Neural cell (in vitro differentiated cells): Measurements from ENCODE around the gene MORF4L2. TPM values are rescaled to one million over a fixed set of nuclear protein-coding genes. Genes with fewer than 3 reads are reported as not detected.

Experiments
- H2AFZ ChIP-seq: fragments of 200-600, 300-800 bp; sonication (generic), shearing (Covaris generic); 2 replicates; pipeline ENCODE4 v1.6.0; 2014; ENCODE audit warnings: low read depth, mild to moderate bottlenecking, antibody characterized with exemption, low read length, moderate library complexity
- H3F3A ChIP-seq: fragments of 200-600 bp; shearing (Covaris generic); 2 replicates; pipeline ENCODE4 v1.6.1; 2016; ENCODE audit warnings: mild to moderate bottlenecking, moderate library complexity, mixed read lengths, antibody characterized with exemption, low read length; ENCODE audit not compliant: insufficient read depth, poor library complexity, severe bottlenecking
- H3K27ac ChIP-seq: fragments of 200-600, 300-800 bp; sonication (generic), shearing (Covaris generic); 2 replicates; pipeline ENCODE4 v1.5.1; 2014; ENCODE audit warnings: mild to moderate bottlenecking, low read length, moderate library complexity
- H3K27me3 ChIP-seq: fragments of 300-800, 200-600 bp; sonication (generic), shearing (Covaris generic); 2 replicates; pipeline ENCODE4 v1.6.0; 2014; ENCODE audit warnings: mild to moderate bottlenecking, low read depth, low read length, moderate library complexity; ENCODE audit not compliant: insufficient read depth
- H3K36me3 ChIP-seq: fragments of 300-800, 200-600 bp; sonication (generic), shearing (Covaris generic); 2 replicates; pipeline ENCODE4 v1.5.1; 2014; ENCODE audit warnings: mild to moderate bottlenecking, antibody characterized with exemption, low read length, moderate library complexity; ENCODE audit not compliant: insufficient read depth
- H3K4me2 ChIP-seq: fragments of 300-800, 200-600 bp; sonication (generic), shearing (Covaris generic); 2 replicates; pipeline ENCODE4 v1.6.0; 2014; ENCODE audit warnings: mild to moderate bottlenecking, low read length
- H3K4me3 ChIP-seq: fragments of 300-800, 200-600 bp; sonication (generic), shearing (Covaris generic); 2 replicates; pipeline ENCODE4 v1.5.1; 2014; ENCODE audit warnings: mild to moderate bottlenecking, low read length, moderate library complexity
- H3K79me2 ChIP-seq: fragments of 200-600 bp; shearing (Covaris generic); replicated peaks from 2 replicates; pipeline ENCODE4 v1.6.0; 2014; ENCODE audit warnings: mild to moderate bottlenecking, low read length, moderate library complexity; ENCODE audit not compliant: insufficient read depth
- H3K9ac ChIP-seq: fragments of 300-800, 200-600 bp; sonication (generic), shearing (Covaris generic); 2 replicates; pipeline ENCODE4 v1.6.1; 2016; ENCODE audit warnings: mild to moderate bottlenecking, low read length, mixed read lengths
- H3K9me2 ChIP-seq: fragments of 200-600 bp; shearing (Covaris generic); 2 replicates; pipeline ENCODE4 v1.6.1; 2016; ENCODE audit warnings: mild to moderate bottlenecking, low read length, mixed read lengths; ENCODE audit not compliant: insufficient read depth
- H3K9me3 ChIP-seq: fragments of 200-600, 300-800 bp; sonication (generic), shearing (Covaris generic); 2 replicates; pipeline ENCODE4 v1.6.1; 2016; ENCODE audit warnings: mild to moderate bottlenecking, mixed run types, low read length, moderate library complexity, mixed read lengths
- H4K20me1 ChIP-seq: fragments of 200-600 bp; shearing (Covaris generic); 2 replicates; pipeline ENCODE4 v1.6.1; 2016; ENCODE audit warnings: mild to moderate bottlenecking, mixed run types; ENCODE audit not compliant: insufficient read depth
- EP300 ChIP-seq: fragments of 450-650 bp; conservative IDR thresholded peaks from 2 replicates; pipeline ENCODE4 v1.6.1; 2014; ENCODE audit warnings: antibody characterized with exemption, mild to moderate bottlenecking, moderate library complexity; ENCODE audit not compliant: poor library complexity, severe bottlenecking
- EZH2 ChIP-seq: fragments of 200-600, 300-800 bp; shearing (Covaris generic), sonication (generic); IDR thresholded peaks from 2 replicates; pipeline ENCODE4 v1.6.1; 2014; ENCODE audit warnings: antibody characterized with exemption, low read length, borderline replicate concordance, mild to moderate bottlenecking; ENCODE audit not compliant: insufficient read depth, poor library complexity, severe bottlenecking
- MXI1 ChIP-seq: fragments of 450-650 bp; conservative IDR thresholded peaks from 2 replicates; pipeline ENCODE4 v1.6.1; 2014; ENCODE audit warnings: antibody characterized with exemption, mild to moderate bottlenecking; ENCODE audit not compliant: poor library complexity, severe bottlenecking
- POLR2AphosphoS5 ChIP-seq: IDR thresholded peaks from 2 replicates; pipeline ENCODE4 v1.6.1; 2012
- RAD21 ChIP-seq: fragments of 450-650 bp; conservative IDR thresholded peaks from 2 replicates; pipeline ENCODE4 v1.6.1; 2014; ENCODE audit warnings: antibody characterized with exemption, mild to moderate bottlenecking, moderate library complexity
- SMC3 ChIP-seq: fragments of 450-650 bp; conservative IDR thresholded peaks from 2 replicates; pipeline ENCODE4 v1.6.1; 2014; ENCODE audit warnings: antibody characterized with exemption, mild to moderate bottlenecking, moderate library complexity; ENCODE audit not compliant: poor library complexity
- TAF1 ChIP-seq: IDR thresholded peaks from 2 replicates; pipeline ENCODE4 v1.6.1; 2012; ENCODE audit warnings: low read depth
- polyA plus RNA-seq: library from polyadenylated mRNA; depleted of rRNA; stranded (reverse); fragments of >200 nt; gene quantifications from 2 replicates; pipeline ENCODE4 v1.2.3, GENCODE V29; 2014
- TF ChIP-seq, protein P1 (sequence below): IDR thresholded peaks from 2 replicates; pipeline ENCODE4 v1.6.1; 2012; ENCODE audit warnings: borderline replicate concordance
- TF ChIP-seq, protein P2 (sequence below): fragments of 450-650 bp; IDR thresholded peaks from 2 replicates; pipeline ENCODE4 v1.5.1; 2014; ENCODE audit warnings: antibody characterized with exemption, mild to moderate bottlenecking, moderate library complexity; ENCODE audit not compliant: poor library complexity, severe bottlenecking

The MORF4L2 gene
- polyA plus RNA-seq, 1 donor from 2014 or later, result 1,340 TPM

DNA sequence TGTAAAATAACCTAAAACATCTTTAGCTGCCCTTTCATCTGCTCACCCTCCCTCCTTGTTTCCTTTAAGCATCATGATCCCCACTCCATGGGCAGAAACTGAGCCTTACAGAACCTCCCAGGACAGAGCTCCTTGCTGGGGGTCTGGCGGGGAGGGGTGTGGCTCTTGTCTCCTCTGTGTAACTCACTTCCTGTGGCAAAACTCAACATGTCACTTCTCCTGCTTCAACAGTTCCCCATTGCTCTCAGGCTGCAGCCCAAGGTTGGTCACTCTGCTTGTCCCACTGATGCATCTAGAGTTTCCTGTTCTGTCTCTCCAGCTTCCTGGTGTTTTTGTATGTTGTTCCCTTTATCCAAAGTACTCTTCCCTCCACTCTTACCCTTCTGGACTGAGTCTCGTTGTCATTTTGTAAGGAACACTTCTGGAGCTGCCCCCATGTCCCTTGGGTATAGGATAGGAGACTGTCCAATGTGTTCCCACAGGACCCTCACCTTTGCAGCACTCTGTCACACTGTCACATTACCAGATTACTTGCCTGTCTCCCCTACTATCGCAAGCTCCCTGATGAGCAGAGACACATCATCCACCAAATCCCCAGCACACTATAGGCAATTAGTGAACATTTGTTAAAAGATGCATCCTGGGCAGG, 43.8 kb upstream of the MORF4L2 start:
- Histone ChIP-seq H3F3A (no peaks in the 10 kb centered on the region), H3K4me3 (no peak overlapping the region), H3K9ac (peak overlapping the region; percentile 29), H3K9me3 (no peaks in the 10 kb centered on the region), H3K27ac (peak overlapping the region; percentile 57), H3K4me2 (no peak overlapping the region), H2AFZ (no peak overlapping the region), H3K9me2 (no peaks in the 10 kb centered on the region), H3K27me3 (no peaks in the 10 kb centered on the region), H3K36me3 (no peaks in the 10 kb centered on the region), H4K20me1 (no peaks in the 10 kb centered on the region), H3K79me2 (no peaks in the 10 kb centered on the region)
- no peak for TF ChIP-seq EP300
- no peak for TF ChIP-seq EZH2
- TF ChIP-seq MXI1, result no peak
- no peak for TF ChIP-seq RAD21
- no peak for TF ChIP-seq POLR2AphosphoS5
- TF ChIP-seq, protein P1, sequence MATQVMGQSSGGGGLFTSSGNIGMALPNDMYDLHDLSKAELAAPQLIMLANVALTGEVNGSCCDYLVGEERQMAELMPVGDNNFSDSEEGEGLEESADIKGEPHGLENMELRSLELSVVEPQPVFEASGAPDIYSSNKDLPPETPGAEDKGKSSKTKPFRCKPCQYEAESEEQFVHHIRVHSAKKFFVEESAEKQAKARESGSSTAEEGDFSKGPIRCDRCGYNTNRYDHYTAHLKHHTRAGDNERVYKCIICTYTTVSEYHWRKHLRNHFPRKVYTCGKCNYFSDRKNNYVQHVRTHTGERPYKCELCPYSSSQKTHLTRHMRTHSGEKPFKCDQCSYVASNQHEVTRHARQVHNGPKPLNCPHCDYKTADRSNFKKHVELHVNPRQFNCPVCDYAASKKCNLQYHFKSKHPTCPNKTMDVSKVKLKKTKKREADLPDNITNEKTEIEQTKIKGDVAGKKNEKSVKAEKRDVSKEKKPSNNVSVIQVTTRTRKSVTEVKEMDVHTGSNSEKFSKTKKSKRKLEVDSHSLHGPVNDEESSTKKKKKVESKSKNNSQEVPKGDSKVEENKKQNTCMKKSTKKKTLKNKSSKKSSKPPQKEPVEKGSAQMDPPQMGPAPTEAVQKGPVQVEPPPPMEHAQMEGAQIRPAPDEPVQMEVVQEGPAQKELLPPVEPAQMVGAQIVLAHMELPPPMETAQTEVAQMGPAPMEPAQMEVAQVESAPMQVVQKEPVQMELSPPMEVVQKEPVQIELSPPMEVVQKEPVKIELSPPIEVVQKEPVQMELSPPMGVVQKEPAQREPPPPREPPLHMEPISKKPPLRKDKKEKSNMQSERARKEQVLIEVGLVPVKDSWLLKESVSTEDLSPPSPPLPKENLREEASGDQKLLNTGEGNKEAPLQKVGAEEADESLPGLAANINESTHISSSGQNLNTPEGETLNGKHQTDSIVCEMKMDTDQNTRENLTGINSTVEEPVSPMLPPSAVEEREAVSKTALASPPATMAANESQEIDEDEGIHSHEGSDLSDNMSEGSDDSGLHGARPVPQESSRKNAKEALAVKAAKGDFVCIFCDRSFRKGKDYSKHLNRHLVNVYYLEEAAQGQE, result no peak
- no peak for TF ChIP-seq TAF1
- TF ChIP-seq, protein P2, sequence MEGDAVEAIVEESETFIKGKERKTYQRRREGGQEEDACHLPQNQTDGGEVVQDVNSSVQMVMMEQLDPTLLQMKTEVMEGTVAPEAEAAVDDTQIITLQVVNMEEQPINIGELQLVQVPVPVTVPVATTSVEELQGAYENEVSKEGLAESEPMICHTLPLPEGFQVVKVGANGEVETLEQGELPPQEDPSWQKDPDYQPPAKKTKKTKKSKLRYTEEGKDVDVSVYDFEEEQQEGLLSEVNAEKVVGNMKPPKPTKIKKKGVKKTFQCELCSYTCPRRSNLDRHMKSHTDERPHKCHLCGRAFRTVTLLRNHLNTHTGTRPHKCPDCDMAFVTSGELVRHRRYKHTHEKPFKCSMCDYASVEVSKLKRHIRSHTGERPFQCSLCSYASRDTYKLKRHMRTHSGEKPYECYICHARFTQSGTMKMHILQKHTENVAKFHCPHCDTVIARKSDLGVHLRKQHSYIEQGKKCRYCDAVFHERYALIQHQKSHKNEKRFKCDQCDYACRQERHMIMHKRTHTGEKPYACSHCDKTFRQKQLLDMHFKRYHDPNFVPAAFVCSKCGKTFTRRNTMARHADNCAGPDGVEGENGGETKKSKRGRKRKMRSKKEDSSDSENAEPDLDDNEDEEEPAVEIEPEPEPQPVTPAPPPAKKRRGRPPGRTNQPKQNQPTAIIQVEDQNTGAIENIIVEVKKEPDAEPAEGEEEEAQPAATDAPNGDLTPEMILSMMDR, result no peak
- no peak for TF ChIP-seq SMC3

DNA sequence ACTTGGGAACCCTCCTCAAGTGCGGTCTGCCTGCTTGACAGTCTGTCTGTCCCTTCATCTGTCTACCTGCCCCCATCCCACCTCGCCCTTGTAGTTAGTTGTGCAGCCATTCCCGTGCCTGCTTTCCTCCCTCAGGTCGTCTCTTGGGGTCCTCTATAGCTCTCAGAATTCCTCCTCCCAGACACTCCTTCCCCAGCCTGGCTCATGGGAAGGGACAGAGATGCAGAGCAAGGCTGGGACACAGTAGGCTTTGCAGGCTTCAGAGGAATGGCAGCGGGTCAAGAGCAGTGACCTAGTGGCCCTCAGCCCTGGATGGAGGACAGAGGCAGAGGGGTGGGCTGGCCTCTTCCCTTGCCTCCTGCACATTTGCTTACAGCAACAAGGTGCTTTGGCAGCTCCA, 42.5 kb upstream of the MORF4L2 start:
- H3F3A ChIP-seq, result no peaks in the 10 kb centered on the region
- H3K9me2 ChIP-seq, result no peaks in the 10 kb centered on the region
- no peaks in the 10 kb centered on the region for H3K79me2 ChIP-seq
- H3K27me3 ChIP-seq, result no peaks in the 10 kb centered on the region
- H3K9ac ChIP-seq, result no peak overlapping the region
- H2AFZ ChIP-seq, result no peak overlapping the region
- no peak overlapping the region for H3K4me2 ChIP-seq
- H3K9me3 ChIP-seq, result no peaks in the 10 kb centered on the region
- TF ChIP-seq, protein P2, result no peak
- TF ChIP-seq EP300, result no peak
- no peak for TF ChIP-seq EZH2
- TF ChIP-seq SMC3, result no peak
- no peak for TF ChIP-seq POLR2AphosphoS5
- TF ChIP-seq, protein P1, result no peak
- no peaks in the 10 kb centered on the region for H4K20me1 ChIP-seq
- no peaks in the 10 kb centered on the region for H3K36me3 ChIP-seq
- no peak overlapping the region for H3K4me3 ChIP-seq
- H3K27ac ChIP-seq, result no peak overlapping the region
